Measurements from ENCODE around the gene SCYGR5. TPM values are rescaled to one million over a fixed set of nuclear protein-coding genes. Genes with fewer than 3 reads are reported as not detected.
A peak's percentile ranks its signal among the peaks of the same experiment; 100 is the strongest.

SCYGR5 gene
- total RNA-seq, 4 donors from 2014 or later, result not detected

DNA sequence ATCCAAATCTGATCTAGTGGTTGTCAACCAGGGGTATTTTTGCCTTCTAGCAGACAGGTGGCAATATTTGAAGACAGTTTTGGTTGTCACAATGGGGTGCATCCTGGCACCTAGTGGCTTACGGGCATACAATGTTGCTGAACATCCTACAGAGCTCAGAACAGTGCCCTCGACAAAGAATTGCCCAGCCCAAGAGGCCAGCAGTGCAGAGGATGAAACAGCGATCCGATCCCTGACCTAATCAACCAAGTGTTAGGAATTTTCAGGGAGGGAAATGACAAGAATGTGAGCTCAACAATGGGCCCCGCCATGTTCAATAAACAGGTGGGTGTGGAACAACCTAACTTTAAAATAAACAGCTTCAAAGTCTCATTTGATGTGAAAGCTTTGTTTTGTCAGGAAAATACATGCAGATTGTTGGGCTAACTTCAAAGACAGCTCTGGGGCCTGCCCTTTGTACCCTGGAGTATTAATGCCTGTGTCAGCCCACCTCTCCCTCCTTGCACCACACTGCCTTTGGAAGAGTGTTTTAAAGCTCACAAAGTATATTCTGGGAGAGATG lies 22.5 kb upstream of the SCYGR5 start:
- 64 to 91% methylated on average over 1 to 2 of the region's 5 CpGs for WGBS, 2 donors (ENCODE audit: low coverage in 1 of 2)
- Histone ChIP-seq H3K36me3 (no peaks in the 10 kb centered on the region), H3K27ac (no peak overlapping the region), H3K27me3 (no peaks in the 10 kb centered on the region), H3K4me3 (no peak overlapping the region), H3K4me1 (no peaks in the 10 kb centered on the region), H3K9me3 (no peaks in the 10 kb centered on the region)
- ATAC-seq, result no peak
- TF ChIP-seq, protein P1, sequence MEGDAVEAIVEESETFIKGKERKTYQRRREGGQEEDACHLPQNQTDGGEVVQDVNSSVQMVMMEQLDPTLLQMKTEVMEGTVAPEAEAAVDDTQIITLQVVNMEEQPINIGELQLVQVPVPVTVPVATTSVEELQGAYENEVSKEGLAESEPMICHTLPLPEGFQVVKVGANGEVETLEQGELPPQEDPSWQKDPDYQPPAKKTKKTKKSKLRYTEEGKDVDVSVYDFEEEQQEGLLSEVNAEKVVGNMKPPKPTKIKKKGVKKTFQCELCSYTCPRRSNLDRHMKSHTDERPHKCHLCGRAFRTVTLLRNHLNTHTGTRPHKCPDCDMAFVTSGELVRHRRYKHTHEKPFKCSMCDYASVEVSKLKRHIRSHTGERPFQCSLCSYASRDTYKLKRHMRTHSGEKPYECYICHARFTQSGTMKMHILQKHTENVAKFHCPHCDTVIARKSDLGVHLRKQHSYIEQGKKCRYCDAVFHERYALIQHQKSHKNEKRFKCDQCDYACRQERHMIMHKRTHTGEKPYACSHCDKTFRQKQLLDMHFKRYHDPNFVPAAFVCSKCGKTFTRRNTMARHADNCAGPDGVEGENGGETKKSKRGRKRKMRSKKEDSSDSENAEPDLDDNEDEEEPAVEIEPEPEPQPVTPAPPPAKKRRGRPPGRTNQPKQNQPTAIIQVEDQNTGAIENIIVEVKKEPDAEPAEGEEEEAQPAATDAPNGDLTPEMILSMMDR (IDR thresholded peaks at IDR 0.05), result no peak
- no peak for TF ChIP-seq POLR2AphosphoS5 (IDR thresholded peaks at IDR 0.05)
- TF ChIP-seq POLR2A (IDR thresholded peaks at IDR 0.05), result no peak
- no peak for TF ChIP-seq EP300 (IDR thresholded peaks at IDR 0.05)

DNA sequence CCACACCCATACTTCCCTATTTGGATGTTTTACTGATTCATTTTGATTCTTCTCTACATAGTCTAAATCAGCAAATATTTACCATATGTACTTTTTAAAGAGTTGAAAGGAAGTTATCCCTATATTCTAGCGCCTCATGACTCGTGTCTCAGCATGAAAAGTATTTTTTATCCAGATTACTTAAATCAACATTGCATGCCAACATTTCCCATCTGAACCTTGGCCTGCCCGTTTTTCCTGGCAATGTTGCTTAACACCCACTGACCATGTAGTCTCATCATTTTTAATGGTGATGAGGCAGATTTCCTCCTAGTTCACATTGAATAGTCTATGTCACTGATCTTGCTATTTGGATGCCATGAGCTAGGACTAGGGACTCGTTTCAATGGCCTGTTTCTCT lies 13.2 kb upstream of the SCYGR5 start:
- ATAC-seq, result no peak
- no peaks in the 10 kb centered on the region for H3K4me1 ChIP-seq
- H3K9me3 ChIP-seq, result no peaks in the 10 kb centered on the region
- H3K27ac ChIP-seq, result no peak overlapping the region
- H3K4me3 ChIP-seq, result no peak overlapping the region
- no peaks in the 10 kb centered on the region for H3K36me3 ChIP-seq
- H3K27me3 ChIP-seq, result no peaks in the 10 kb centered on the region
- TF ChIP-seq POLR2AphosphoS5 (IDR thresholded peaks at IDR 0.05) (peak; percentile 36), EP300 (IDR thresholded peaks at IDR 0.05) (no peak)
- WGBS, 2 donors (ENCODE audit: low coverage in 1 of 2), result 41 to 47% methylated on average over 3 to 4 of the region's 4 CpGs

DNA sequence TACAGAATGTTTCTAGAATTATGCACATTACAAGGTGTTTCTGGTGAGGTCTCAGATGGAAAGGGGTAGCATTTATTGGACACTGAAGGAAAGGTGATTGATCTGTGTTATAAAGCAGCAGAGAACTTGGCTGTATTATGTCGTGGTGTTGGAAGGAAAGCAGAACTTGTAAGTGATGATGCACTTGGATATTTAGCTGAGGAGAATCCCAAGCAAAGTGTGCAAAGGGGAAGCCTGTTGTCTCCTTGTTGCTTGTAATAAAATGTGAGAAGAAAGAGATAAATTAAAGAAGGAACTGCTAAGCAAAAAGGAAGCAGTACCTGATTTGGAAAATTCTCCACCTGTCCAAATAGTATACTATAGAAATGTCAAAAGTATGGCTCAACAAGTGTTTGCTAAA lies 12.2 kb upstream of the SCYGR5 start:
- Histone ChIP-seq H3K27me3 (no peaks in the 10 kb centered on the region), H3K36me3 (no peaks in the 10 kb centered on the region), H3K4me3 (no peak overlapping the region), H3K27ac (no peak overlapping the region), H3K9me3 (no peaks in the 10 kb centered on the region), H3K4me1 (no peaks in the 10 kb centered on the region)
- TF ChIP-seq POLR2A (IDR thresholded peaks at IDR 0.05) (no peak), POLR2AphosphoS5 (IDR thresholded peaks at IDR 0.05) (no peak), EP300 (IDR thresholded peaks at IDR 0.05) (no peak)
- TF ChIP-seq, protein P1 (IDR thresholded peaks at IDR 0.05), result no peak
- 45% methylated on average over 1 of the region's 1 CpG; no CpG with 5 or more reads in 1 of the 2 donors for WGBS, 2 donors (ENCODE audit: low coverage in 1 of 2)
- ATAC-seq, result no peak

DNA sequence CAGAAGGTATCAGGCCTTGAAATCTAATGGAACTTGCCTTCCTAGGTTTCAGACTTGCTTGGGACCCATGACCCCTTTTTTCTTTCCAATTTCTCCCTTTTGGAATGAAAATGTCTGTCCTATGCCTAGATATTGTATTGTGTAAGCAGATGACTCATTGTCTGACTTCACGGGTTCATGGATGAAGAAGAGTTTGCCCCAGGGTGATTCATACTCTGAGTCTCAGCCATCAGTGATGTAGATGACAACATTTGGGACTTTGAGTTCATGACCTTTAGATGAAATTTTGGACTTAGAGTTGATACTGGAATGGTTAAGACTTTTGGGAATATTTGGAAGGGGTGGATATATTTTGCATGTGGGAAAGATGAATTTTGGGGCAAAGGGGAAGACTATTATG lies 11.2 kb upstream of the SCYGR5 start:
- WGBS, 2 donors (ENCODE audit: low coverage in 1 of 2), result 8 to 42% methylated on average over 1 of the region's 1 CpG

DNA sequence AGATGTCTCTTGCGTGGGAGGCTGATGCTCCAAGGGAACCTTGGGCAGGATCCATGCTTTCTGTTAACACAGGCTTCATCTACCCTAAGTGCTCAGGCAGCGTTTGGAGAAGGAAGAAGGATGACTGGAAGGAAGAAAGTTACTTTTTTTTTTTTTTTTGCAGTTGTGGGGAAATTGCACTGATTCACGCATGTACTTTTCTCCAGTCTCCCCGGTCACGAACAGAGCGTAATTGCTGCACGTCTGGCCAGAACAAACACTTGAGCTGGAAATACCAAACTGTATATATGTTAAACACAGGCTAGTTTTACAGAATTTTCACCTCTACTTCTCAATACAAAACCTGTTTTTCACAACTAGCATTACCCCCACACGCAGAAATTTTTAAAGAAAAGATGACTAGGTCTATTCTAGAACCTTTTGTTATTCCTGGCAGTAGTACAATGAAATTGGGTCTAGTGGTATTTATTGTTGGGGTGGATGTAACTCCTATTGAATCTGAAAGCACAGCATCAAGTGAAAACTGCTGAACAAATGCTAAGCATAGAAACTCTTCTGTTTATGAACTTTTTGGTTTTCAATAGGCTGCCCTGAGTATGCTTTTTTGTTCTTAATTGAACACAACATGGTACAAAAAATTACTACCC lies 9.3 kb upstream of the SCYGR5 start:
- ATAC-seq, result no peak
- 52 to 70% methylated on average over 7 to 8 of the region's 8 CpGs for WGBS, 2 donors (ENCODE audit: low coverage in 1 of 2)
- TF ChIP-seq POLR2AphosphoS5 (IDR thresholded peaks at IDR 0.05), result no peak
- TF ChIP-seq, protein P1 (IDR thresholded peaks at IDR 0.05), result no peak
- no peak for TF ChIP-seq EP300 (IDR thresholded peaks at IDR 0.05)
- no peak for TF ChIP-seq POLR2A (IDR thresholded peaks at IDR 0.05)
- no peaks in the 10 kb centered on the region for H3K9me3 ChIP-seq
- no peak overlapping the region for H3K27ac ChIP-seq
- no peaks in the 10 kb centered on the region for H3K36me3 ChIP-seq
- H3K27me3 ChIP-seq, result no peaks in the 10 kb centered on the region
- no peak overlapping the region for H3K4me3 ChIP-seq
- H3K4me1 ChIP-seq, result no peaks in the 10 kb centered on the region

More for the DNA sequence above, 11.2 kb upstream of the SCYGR5 start:
- Histone ChIP-seq H3K9me3 (no peaks in the 10 kb centered on the region), H3K4me3 (no peak overlapping the region), H3K27me3 (no peaks in the 10 kb centered on the region), H3K36me3 (no peaks in the 10 kb centered on the region), H3K4me1 (no peaks in the 10 kb centered on the region), H3K27ac (peak overlapping the region in 1 of 4 donors; percentile 21)
- ATAC-seq, result peak; percentile 89
- TF ChIP-seq POLR2AphosphoS5 (IDR thresholded peaks at IDR 0.05), result peak; percentile 55
- TF ChIP-seq, protein P1 (IDR thresholded peaks at IDR 0.05), result no peak

All from gastroesophageal sphincter (tissue), 4 donors.